ENCODE data around the gene SLC26A8.

- TF ChIP-seq ZNF274 (IDR thresholded peaks at IDR 0.05; ENCODE audit: low read depth, low read length) (no peak), YY1 (IDR thresholded peaks at IDR 0.05; ENCODE audit: insufficient read depth, insufficient read length) (no peak), SUZ12 (IDR thresholded peaks at IDR 0.05; ENCODE audit: extremely low read depth, insufficient read depth, insufficient read length) (no peak)
Observed at GRCh38 chr6:36067374-36068011, 43.1 kb upstream of the SLC26A8 start.

Measured in NT2/D1 (cell line).